A673 (cell line): Measurements from ENCODE around the gene THRB. TPM values are rescaled to one million over a fixed set of nuclear protein-coding genes. Genes with fewer than 3 reads are reported as not detected.

Experiments used
- BruUV-seq: library from RNA; stranded (reverse); fragments of 400-500 nt; replicated peaks from 2 replicates; lab custom pipeline; 2021; lab: Mats Ljungman, UMichigan
- CTCF ChIA-PET: fragments of 300-600 bp; sonication (Branson Sonifier 250); formaldehyde crosslinking; loops from one replicate; lab custom pipeline; 2022; ENCODE audit warnings: antibody characterized with exemption; lab: Charles Lee
- POLR2A ChIA-PET: fragments of 300-600 bp; sonication (Branson Sonifier 250); formaldehyde crosslinking; loops from one replicate; lab custom pipeline; 2022; ENCODE audit warnings: antibody characterized with exemption; ENCODE audit not compliant: low non-redundant PET; lab: Charles Lee
- DNase-seq: peaks from one replicate; pipeline ENCODE4 v3.0.0-alpha.2; 2015; ENCODE audit warnings: low spot score
- H3K27ac ChIP-seq: fragments of 200-600 bp; sonication (generic); 2 replicates; pipeline ENCODE4 v1.5.1; 2016; ENCODE audit warnings: mixed run types, low read depth, mild to moderate bottlenecking, mixed read lengths, antibody characterized with exemption, low read length; ENCODE audit not compliant: poor library complexity, severe bottlenecking
- H3K27me3 ChIP-seq: fragments of 200-600 bp; sonication (generic); replicated peaks from 2 replicates; pipeline ENCODE4 v1.6.1; 2017; ENCODE audit warnings: mixed run types, low read depth, mild to moderate bottlenecking, mixed read lengths, antibody characterized with exemption, low read length; ENCODE audit not compliant: insufficient read depth, poor library complexity
- H3K36me3 ChIP-seq: fragments of 200-600 bp; sonication (generic); 2 replicates; pipeline ENCODE4 v1.6.1; 2016; ENCODE audit warnings: mixed run types, mild to moderate bottlenecking, mixed read lengths, antibody characterized with exemption, low read length; ENCODE audit not compliant: insufficient read depth, poor library complexity, severe bottlenecking
- H3K4me1 ChIP-seq: fragments of 200-600 bp; sonication (generic); 2 replicates; pipeline ENCODE4 v1.6.1; 2017; ENCODE audit warnings: mixed run types, mild to moderate bottlenecking, mixed read lengths, antibody characterized with exemption, low read length; ENCODE audit not compliant: insufficient read depth, poor library complexity, severe bottlenecking
- H3K4me3 ChIP-seq: fragments of 200-600 bp; sonication (generic); 2 replicates; pipeline ENCODE4 v1.5.1; 2016; ENCODE audit warnings: low read depth, mixed run types, mild to moderate bottlenecking, mixed read lengths, low read length; ENCODE audit not compliant: poor library complexity, severe bottlenecking
- H3K9me3 ChIP-seq: fragments of 200-600 bp; sonication (generic); 2 replicates; pipeline ENCODE4 v1.6.1; 2016; ENCODE audit warnings: mixed run types, low read depth, mild to moderate bottlenecking, mixed read lengths, antibody characterized with exemption, low read length; ENCODE audit not compliant: poor library complexity, severe bottlenecking
- CTCF ChIP-seq: fragments of 300-800, 200-600 bp; sonication (generic); conservative IDR thresholded peaks from 2 replicates; pipeline ENCODE4 v1.5.1; 2017; ENCODE audit warnings: low read depth, mild to moderate bottlenecking, antibody characterized with exemption, low read length, moderate library complexity, mixed read lengths
- EZH2 ChIP-seq: fragments of 200-600 bp; sonication (generic); IDR thresholded peaks from 2 replicates; pipeline ENCODE4 v1.6.1; 2017; ENCODE audit warnings: borderline replicate concordance, low read depth, mild to moderate bottlenecking, mixed read lengths, antibody characterized with exemption, low read length; ENCODE audit not compliant: poor library complexity, severe bottlenecking
- intact Hi-C: fragments of 100-400 bp; cut with micrococcal nuclease; formaldehyde crosslinking; loops from one replicate; pipeline ENCODE4 v1.10.0; 2022; ENCODE audit not compliant: unreplicated experiment
- total RNA-seq: library from RNA; stranded (reverse); gene quantifications from 2 replicates; pipeline ENCODE4 v1.2.3, GENCODE V29; 2021

The THRB gene
- total RNA-seq, 1 experiment from 2014 or later, result 0.11 TPM

DNA sequence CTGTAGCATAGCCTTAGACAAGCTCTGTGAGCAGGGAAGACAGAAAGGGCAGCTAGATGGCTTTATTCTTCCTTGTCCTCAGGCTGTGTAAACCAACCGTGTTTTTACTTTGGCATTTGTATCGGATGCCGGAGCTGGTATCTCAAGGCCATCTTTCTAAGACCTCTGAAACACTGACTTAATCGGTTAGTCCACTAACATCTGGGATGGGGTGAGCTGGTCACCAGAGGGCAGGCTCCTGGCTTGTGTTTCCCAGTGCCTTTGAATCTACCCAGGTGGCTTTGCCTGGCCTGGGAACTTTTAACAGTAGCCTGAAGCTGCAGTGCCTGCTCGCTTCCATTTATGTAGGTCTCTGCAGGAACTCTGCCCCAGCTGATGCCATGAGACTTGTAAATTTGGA lies 296.8 kb downstream of the THRB start:
- POLR2A ChIA-PET, result no interaction called here
- BruUV-seq, result no TSS peak

GRCh38 chr3:24196526-24196925 lies 298.1 kb downstream of the THRB start:
- ChIA-PET POLR2A (no interaction called here), CTCF (no interaction called here)
- Histone ChIP-seq H3K36me3 (no peaks in the 10 kb centered on the region), H3K27ac (no peak overlapping the region), H3K4me1 (no peaks in the 10 kb centered on the region), H3K9me3 (no peaks in the 10 kb centered on the region), H3K4me3 (no peak overlapping the region), H3K27me3 (peaks cover 2% of the 10 kb centered on the region)
- DNase-seq, result no peak
- intact Hi-C loops, result no loop called here
- no peak for TF ChIP-seq CTCF
- no peak for TF ChIP-seq EZH2
- BruUV-seq, result no TSS peak

More for the DNA sequence above, 296.8 kb downstream of the THRB start:
- Histone ChIP-seq H3K27ac (no peak overlapping the region), H3K27me3 (no peaks in the 10 kb centered on the region), H3K9me3 (no peaks in the 10 kb centered on the region), H3K36me3 (no peaks in the 10 kb centered on the region), H3K4me1 (no peaks in the 10 kb centered on the region), H3K4me3 (no peak overlapping the region)
- CTCF ChIA-PET, result no interaction called here
- TF ChIP-seq CTCF, result no peak
- TF ChIP-seq EZH2, result no peak
- intact Hi-C loops, result no loop called here
- no peak for DNase-seq

- Histone ChIP-seq H3K27me3 (peaks cover 4% of the 10 kb centered on the region), H3K27ac (no peak overlapping the region), H3K36me3 (no peaks in the 10 kb centered on the region), H3K4me3 (no peak overlapping the region), H3K9me3 (no peaks in the 10 kb centered on the region), H3K4me1 (no peaks in the 10 kb centered on the region)
- no TSS peak for BruUV-seq
- DNase-seq, result no peak
- intact Hi-C loops, result no loop called here
- ChIA-PET POLR2A (no interaction called here), CTCF (no interaction called here)
- TF ChIP-seq EZH2 (no peak), CTCF (no peak)
These were observed 299.0 kb downstream of the THRB start for GRCh38 chr3:24195504-24196230.
